GM12891 (cell line): Measurements from ENCODE around the gene WHRN.

ENCODE experiments used
- POLR2A ChIP-seq: IDR thresholded peaks from 2 replicates; pipeline ENCODE4 v1.6.1; 2011; ENCODE audit warnings: low read depth, low read length, control low read depth
- POLR2AphosphoS5 ChIP-seq: IDR thresholded peaks from 2 replicates; pipeline ENCODE4 v1.6.1; 2011; ENCODE audit warnings: low read depth, low read length, control low read depth
- TAF1 ChIP-seq: IDR thresholded peaks from 2 replicates; pipeline ENCODE4 v1.6.1; 2011; ENCODE audit warnings: low read depth, low read length, control low read depth

- no peak for TF ChIP-seq POLR2A
- TF ChIP-seq POLR2AphosphoS5 = no peak
- no peak for TF ChIP-seq TAF1
Measured at GRCh38 chr9:114504341-114505186, 709 bp downstream of the WHRN start.
